Caco-2 (cell line): ENCODE results near the gene CDS2. TPM values are rescaled to one million over a fixed set of nuclear protein-coding genes. Genes with fewer than 3 reads are reported as not detected.

Experiments
- BruUV-seq: library from RNA; stranded (reverse); fragments of 400-500 nt; replicated peaks from 2 replicates; lab custom pipeline; 2021; lab: Mats Ljungman, UMichigan
- CTCF ChIA-PET: fragments of 300-600 bp; sonication (Branson Sonifier 250); formaldehyde crosslinking; loops from one replicate; lab custom pipeline; 2022; ENCODE audit warnings: antibody characterized with exemption; lab: Charles Lee
- POLR2A ChIA-PET: fragments of 300-600 bp; sonication (Branson Sonifier 250); formaldehyde crosslinking; loops from one replicate; lab custom pipeline; 2022; ENCODE audit warnings: antibody characterized with exemption; lab: Charles Lee
- DNase-seq, 2 experiments: peaks; one replicate each; pipeline versions ENCODE4 v3.0.0 to v3.0.0-alpha.2; 2020 to 2022
- H3K27me3 ChIP-seq: replicated peaks from 2 replicates; pipeline ENCODE4 v1.6.0; 2011; ENCODE audit warnings: low read length; ENCODE audit not compliant: control insufficient read depth, insufficient read depth
- H3K36me3 ChIP-seq: 2 replicates; pipeline ENCODE4 v1.5.1; 2011; ENCODE audit warnings: low read length; ENCODE audit not compliant: control insufficient read depth, insufficient read depth
- H3K4me1 ChIP-seq: fragments of 250-450 bp; sonication (Bioruptor Pico); 2 replicates; pipeline ENCODE4 v1.5.1; 2020; ENCODE audit warnings: mild to moderate bottlenecking
- H3K4me3 ChIP-seq: 2 replicates; pipeline ENCODE4 v1.5.1; 2011; ENCODE audit warnings: low read depth, mild to moderate bottlenecking, control low read depth, low read length
- H3K9me3 ChIP-seq: fragments of 250-450 bp; sonication (Bioruptor Pico); 2 replicates; pipeline ENCODE4 v1.5.1; 2020; ENCODE audit warnings: mild to moderate bottlenecking, moderate library complexity
- H3K27ac Mint-ChIP-seq: one replicate; pipeline ENCODE4 v1.8.0; 2022; ENCODE audit warnings: mixed read lengths; ENCODE audit not compliant: unreplicated experiment
- H3K27me3 Mint-ChIP-seq: one replicate; pipeline ENCODE4 v1.8.0; 2022; ENCODE audit warnings: mixed read lengths; ENCODE audit not compliant: insufficient read depth, unreplicated experiment
- H3K36me3 Mint-ChIP-seq: one replicate; pipeline ENCODE4 v1.8.0; 2022; ENCODE audit warnings: mild to moderate bottlenecking, mixed read lengths; ENCODE audit not compliant: insufficient read depth, unreplicated experiment
- H3K4me1 Mint-ChIP-seq: one replicate; pipeline ENCODE4 v1.8.0; 2022; ENCODE audit warnings: low read depth, mixed read lengths; ENCODE audit not compliant: unreplicated experiment
- H3K4me3 Mint-ChIP-seq: one replicate; pipeline ENCODE4 v1.8.0; 2022; ENCODE audit warnings: mild to moderate bottlenecking, moderate library complexity, mixed read lengths; ENCODE audit not compliant: unreplicated experiment
- H3K9me3 Mint-ChIP-seq: one replicate; pipeline ENCODE4 v1.8.0; 2022; ENCODE audit warnings: mixed read lengths; ENCODE audit not compliant: unreplicated experiment
- CTCF ChIP-seq, 2 experiments: fragments of 200-600 bp in 1 of 2; IDR thresholded peaks; 1 replicate in 1 of 2; 2 replicates in 1 of 2; pipeline versions ENCODE4 v1.5.1 to v1.8.0; 2011 to 2022; ENCODE audit warnings: antibody characterized with exemption in 1 of 2, control low read depth in 1 of 2, inconsistent platforms in 1 of 2, low read depth in 1 of 2, low read length in 1 of 2, mild to moderate bottlenecking in 1 of 2, moderate library complexity in 1 of 2; ENCODE audit not compliant: insufficient read depth in 1 of 2, severe bottlenecking in 1 of 2, unreplicated experiment in 1 of 2
- intact Hi-C: fragments of 100-400 bp; cut with micrococcal nuclease; formaldehyde crosslinking; loops from one replicate; pipeline ENCODE4 v1.10.0; 2022; ENCODE audit not compliant: unreplicated experiment
- total RNA-seq: library from RNA; stranded (reverse); gene quantifications from 2 replicates; pipeline ENCODE4 v1.2.3, GENCODE V29; 2022

CDS2 gene
- total RNA-seq, 1 experiment from 2014 or later, result 53.8 TPM

GRCh38 chr20:5192570-5193431, 66.0 kb downstream of the CDS2 start:
- TF ChIP-seq CTCF (IDR thresholded peaks at IDR 0.05; ENCODE audit: insufficient read depth in 1 of 2, low read depth in 1 of 2, low read length in 1 of 2, severe bottlenecking in 1 of 2, unreplicated experiment in 1 of 2), result no peak
- intact Hi-C loops, result loop anchor here (1.0 to 10.0 kb wide), 2 partner anchors 66 to 588 kb away; no protein-coding TSS in a partner anchor

GRCh38 chr20:5195655-5196054, 68.8 kb downstream of the CDS2 start:
- no peak overlapping the region for H3K27ac Mint-ChIP-seq
- Histone ChIP-seq H3K4me1 (no peaks in the 10 kb centered on the region), H3K27me3 (no peaks in the 10 kb centered on the region), H3K9me3 (no peaks in the 10 kb centered on the region), H3K4me3 (no peak overlapping the region), H3K36me3 (no peaks in the 10 kb centered on the region; the same call in 1 of the 2 replicates)
- peaks cover 16% of the 10 kb centered on the region for H3K36me3 Mint-ChIP-seq
- POLR2A ChIA-PET, result no interaction called here
- intact Hi-C loops, result loop anchor here (10.0 kb wide), 1 partner anchor 591 kb away; no protein-coding TSS in a partner anchor
- CTCF ChIA-PET, result interaction anchor here (4.9 kb wide), 1 partner anchor 69 kb away, joined by 246 read pairs; the partner anchor contains the start of gene CDS2
- H3K9me3 Mint-ChIP-seq, result no peaks in the 10 kb centered on the region
- H3K4me1 Mint-ChIP-seq, result no peaks in the 10 kb centered on the region
- DNase-seq, result no peak
- no peak overlapping the region for H3K4me3 Mint-ChIP-seq
- BruUV-seq, result no TSS peak
- TF ChIP-seq CTCF (IDR thresholded peaks at IDR 0.05; ENCODE audit: insufficient read depth in 1 of 2, low read depth in 1 of 2, low read length in 1 of 2, severe bottlenecking in 1 of 2, unreplicated experiment in 1 of 2), result no peak
- no peaks in the 10 kb centered on the region for H3K27me3 Mint-ChIP-seq

More at GRCh38 chr20:5192570-5193431, 66.0 kb downstream of the CDS2 start:
- Mint-ChIP-seq H3K4me1 (no peaks in the 10 kb centered on the region), H3K27me3 (no peaks in the 10 kb centered on the region), H3K36me3 (peaks cover 21% of the 10 kb centered on the region), H3K27ac (no peak overlapping the region), H3K9me3 (no peaks in the 10 kb centered on the region), H3K4me3 (no peak overlapping the region)
- no TSS peak for BruUV-seq
- no peak for DNase-seq
- Histone ChIP-seq H3K4me3 (no peak overlapping the region), H3K27me3 (no peaks in the 10 kb centered on the region), H3K4me1 (no peaks in the 10 kb centered on the region), H3K9me3 (no peaks in the 10 kb centered on the region), H3K36me3 (no peaks in the 10 kb centered on the region; the same call in 1 of the 2 replicates)
- ChIA-PET POLR2A (interaction anchor here (1.2 to 1.4 kb wide), 2 partner anchors 66 to 67 kb away, joined by 3 to 25 read pairs; partner anchors contain the start of gene CDS2), CTCF (interaction anchor here (0.8 to 4.9 kb wide), 9 partner anchors 13 to 78 kb away, joined by 3 to 246 read pairs (median 4); partner anchors contain the start of genes CDS2 and PCNA)

- Histone ChIP-seq H3K4me1 (no peaks in the 10 kb centered on the region), H3K9me3 (no peaks in the 10 kb centered on the region), H3K4me3 (no peak overlapping the region), H3K36me3 (no peaks in the 10 kb centered on the region; the same call in 1 of the 2 replicates), H3K27me3 (no peaks in the 10 kb centered on the region)
- no peaks in the 10 kb centered on the region for H3K4me1 Mint-ChIP-seq
- H3K27ac Mint-ChIP-seq, result no peak overlapping the region
- peaks cover 16% of the 10 kb centered on the region for H3K36me3 Mint-ChIP-seq
- H3K27me3 Mint-ChIP-seq, result no peaks in the 10 kb centered on the region
- no peak for TF ChIP-seq CTCF (IDR thresholded peaks at IDR 0.05; ENCODE audit: insufficient read depth in 1 of 2, low read depth in 1 of 2, low read length in 1 of 2, severe bottlenecking in 1 of 2, unreplicated experiment in 1 of 2)
- ChIA-PET POLR2A (no interaction called here), CTCF (no interaction called here)
- no TSS peak for BruUV-seq
- H3K4me3 Mint-ChIP-seq, result no peak overlapping the region
- intact Hi-C loops, result loop anchor here (10.0 kb wide), 1 partner anchor 591 kb away; no protein-coding TSS in a partner anchor
- no peaks in the 10 kb centered on the region for H3K9me3 Mint-ChIP-seq
- no peak for DNase-seq
Observed at GRCh38 chr20:5196149-5196548, 69.3 kb downstream of the CDS2 start.
